PC-3 (cell line): Measurements from ENCODE around the gene ALDOC. TPM values are rescaled to one million over a fixed set of nuclear protein-coding genes. Genes with fewer than 3 reads are reported as not detected.

ENCODE experiments used
- ATAC-seq: fragments of 200-7000 bp; cut with Tn5 transposase; 2 replicates; pipeline ENCODE4 v1.9.1; 2020; ENCODE audit warnings: mild to moderate bottlenecking, moderate library complexity
- BruUV-seq: library from RNA; stranded (reverse); fragments of 400-500 nt; replicated peaks from 2 replicates; lab custom pipeline; 2021; lab: Mats Ljungman, UMichigan
- CTCF ChIA-PET: fragments of 300-600 bp; sonication (Branson Sonifier 250); formaldehyde crosslinking; loops from one replicate; lab custom pipeline; 2022; ENCODE audit warnings: antibody characterized with exemption; lab: Charles Lee
- POLR2A ChIA-PET: fragments of 300-600 bp; sonication (Branson Sonifier 250); formaldehyde crosslinking; loops from one replicate; lab custom pipeline; 2022; ENCODE audit warnings: antibody characterized with exemption; ENCODE audit not compliant: unreplicated experiment; lab: Charles Lee
- DNase-seq: peaks from one replicate; pipeline ENCODE4 v3.0.0-alpha.2; 2015
- H2AFZ ChIP-seq: fragments of 300-600 bp; sonication (generic); 2 replicates; pipeline ENCODE4 v1.6.0; 2016; ENCODE audit warnings: antibody characterized with exemption, low read length
- H3F3A ChIP-seq: fragments of 300-600 bp; sonication (generic); one replicate; pipeline ENCODE4 v1.6.0; 2017; ENCODE audit warnings: antibody characterized with exemption, low read length, control low read depth, mild to moderate bottlenecking; ENCODE audit not compliant: unreplicated experiment
- H3K27ac ChIP-seq: fragments of 300-600 bp; sonication (generic); 2 replicates; pipeline ENCODE4 v1.5.1; 2016; ENCODE audit warnings: mild to moderate bottlenecking, low read length
- H3K27me3 ChIP-seq: fragments of 300-600 bp; sonication (generic); 2 replicates; pipeline ENCODE4 v1.6.1; 2016; ENCODE audit warnings: low read length, mixed read lengths
- H3K36me3 ChIP-seq: fragments of 300-600 bp; sonication (generic); 2 replicates; pipeline ENCODE4 v1.6.1; 2016; ENCODE audit warnings: low read depth, mixed run types, low read length, mixed read lengths
- H3K4me1 ChIP-seq: fragments of 300-600 bp; sonication (generic); 2 replicates; pipeline ENCODE4 v1.5.1; 2016; ENCODE audit warnings: low read length; ENCODE audit not compliant: insufficient read depth
- H3K4me2 ChIP-seq: fragments of 300-600 bp; sonication (generic); 2 replicates; pipeline ENCODE4 v1.6.0; 2016; ENCODE audit warnings: low read length
- H3K4me3 ChIP-seq: fragments of 300-600 bp; sonication (generic); 2 replicates; pipeline ENCODE4 v1.5.1; 2016; ENCODE audit warnings: mild to moderate bottlenecking, low read length, mixed read lengths
- H3K79me2 ChIP-seq: fragments of 300-600 bp; sonication (generic); 2 replicates; pipeline ENCODE4 v1.6.1; 2017; ENCODE audit warnings: low read length, mixed read lengths
- H3K9ac ChIP-seq: fragments of 300-600 bp; sonication (generic); 2 replicates; pipeline ENCODE4 v1.6.0; 2016; ENCODE audit warnings: mild to moderate bottlenecking, low read length
- H3K9me2 ChIP-seq: fragments of 300-600 bp; sonication (generic); replicated peaks from 2 replicates; pipeline ENCODE4 v1.6.1; 2016; ENCODE audit warnings: mixed run types, low read length, mixed read lengths
- H3K9me3 ChIP-seq: fragments of 300-600 bp; sonication (generic); 2 replicates; pipeline ENCODE4 v1.6.1; 2016; ENCODE audit warnings: low read length, mixed read lengths
- H4K20me1 ChIP-seq: fragments of 300-600 bp; sonication (generic); 2 replicates; pipeline ENCODE4 v1.6.1; 2016; ENCODE audit warnings: low read length, mixed read lengths
- EZH2 ChIP-seq: fragments of 300-600 bp; sonication (generic); IDR thresholded peaks from one replicate; pipeline ENCODE4 v1.6.1; 2017; ENCODE audit warnings: antibody characterized with exemption, mild to moderate bottlenecking, low read length; ENCODE audit not compliant: unreplicated experiment
- EZH2phosphoT487 ChIP-seq: fragments of 300-600 bp; sonication (generic); IDR thresholded peaks from 2 replicates; pipeline ENCODE4 v1.6.1; 2018; ENCODE audit warnings: mild to moderate bottlenecking, antibody characterized with exemption, low read length, borderline replicate concordance
- intact Hi-C: fragments of 100-400 bp; cut with micrococcal nuclease; formaldehyde crosslinking; loops from 2 replicates; pipeline ENCODE4 v1.9.0; 2023
- total RNA-seq: library from RNA; depleted of rRNA; stranded (reverse); fragments of >200 nt; gene quantifications from 2 replicates; pipeline ENCODE4 v1.2.3, GENCODE V29; 2014
- TF ChIP-seq, protein P1 (sequence below): fragments of 300-600 bp; sonication (generic); conservative IDR thresholded peaks from 2 replicates; pipeline ENCODE4 v1.5.1; 2017; ENCODE audit warnings: antibody characterized with exemption, low read depth, mild to moderate bottlenecking, low read length

The ALDOC gene
- total RNA-seq, 1 experiment from 2014 or later = 42.6 TPM

DNA sequence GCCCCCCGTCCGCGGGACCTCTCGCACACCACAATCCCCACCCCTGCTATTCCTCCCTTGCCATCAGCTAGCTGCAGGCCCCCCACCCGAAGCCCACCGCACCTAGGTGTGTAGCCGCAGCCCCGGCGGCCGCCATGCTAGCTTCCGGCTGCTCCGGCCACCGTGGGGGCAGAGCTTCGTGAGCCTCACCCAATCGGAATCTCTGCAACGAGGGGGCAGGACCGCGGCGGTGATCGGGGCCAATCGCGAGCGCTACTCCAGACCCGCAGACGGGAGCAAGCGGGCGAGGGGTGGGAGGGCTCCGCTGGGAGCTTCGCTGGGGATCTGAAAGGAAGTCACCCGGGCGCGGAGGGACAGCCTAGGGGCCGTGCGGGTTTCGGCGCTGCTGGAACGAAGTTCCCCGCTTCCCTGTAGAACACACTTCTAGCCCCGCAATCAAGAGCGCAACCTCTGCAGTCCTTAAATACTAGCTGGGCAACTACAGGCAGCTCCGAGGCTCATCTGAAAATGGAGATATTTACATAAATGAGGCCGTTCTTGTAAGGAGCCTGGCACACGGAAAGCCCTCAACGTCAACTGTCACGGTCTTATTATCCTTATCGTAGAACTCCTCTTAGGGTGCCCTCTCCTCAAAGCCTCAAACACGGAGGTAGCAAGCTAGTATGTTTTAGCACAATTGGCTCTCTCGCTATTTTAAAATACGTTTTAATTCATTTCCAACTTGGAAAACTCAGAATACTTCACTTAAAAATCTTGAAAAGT lies 5.2 kb downstream of the ALDOC start, which contains the start of gene PIGS:
Gene PIGS, minus strand, starts transcription at position 164 of the 762 bp plus-strand sequence. Its CDS starts 28 bp downstream, at position 136.
- H3K27ac ChIP-seq = no peak within 1 kb of the TSS
- CTCF ChIA-PET = no interaction called here
- BruUV-seq = no TSS peak

DNA sequence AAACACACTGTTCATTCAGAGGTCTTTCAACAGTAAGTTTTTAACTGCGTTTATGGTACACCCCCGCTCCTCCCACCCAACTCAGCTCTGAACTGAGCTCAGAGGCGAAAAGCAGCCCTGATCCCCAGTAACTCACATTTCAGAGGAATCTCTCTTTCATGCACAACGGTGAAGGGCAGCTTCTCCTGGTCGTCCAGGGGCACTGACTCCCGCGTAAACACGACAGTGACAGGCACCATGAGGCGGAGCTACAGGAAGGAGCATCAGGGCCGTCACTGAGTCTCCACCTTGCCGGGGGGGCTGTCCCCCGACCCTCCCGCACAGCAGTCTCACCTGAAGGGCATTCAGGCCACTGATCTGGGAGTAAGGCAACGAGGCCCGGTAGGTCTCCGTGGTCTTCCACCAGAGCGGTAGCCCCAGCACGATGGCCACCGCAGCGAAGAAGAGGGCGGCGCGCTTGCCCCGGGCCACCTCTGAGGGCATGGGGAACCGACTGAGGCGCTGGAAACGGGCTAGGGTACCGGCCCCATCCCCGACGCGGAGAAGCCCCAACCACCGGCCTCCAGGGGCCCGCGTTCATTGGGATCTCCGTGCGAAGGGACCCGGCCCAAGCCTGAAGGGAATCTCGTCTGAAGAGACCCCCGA lies 5.9 kb downstream of the ALDOC start:
- POLR2A ChIA-PET = interaction anchor here (0.5 to 0.6 kb wide), 2 partner anchors 11 to 18 kb away, joined by 3 to 13 read pairs; no protein-coding TSS in a partner anchor
- H3K4me1 ChIP-seq = peaks cover 15% of the 10 kb centered on the region
- DNase-seq = peak; percentile 20
- H3K4me2 ChIP-seq = peak overlapping the region; percentile 91
- H3K36me3 ChIP-seq = no peaks in the 10 kb centered on the region; the same call in 1 of the 2 replicates
- CTCF ChIA-PET = no interaction called here
- BruUV-seq = no TSS peak
- H2AFZ ChIP-seq = peak overlapping the region; percentile 97
- ATAC-seq = peak; percentile 43
- H3K9me3 ChIP-seq = no peaks in the 10 kb centered on the region
- no peaks in the 10 kb centered on the region for H3K9me2 ChIP-seq
- peak overlapping the region; percentile 83 for H3K9ac ChIP-seq
- no peak overlapping the region for H3K27ac ChIP-seq
- intact Hi-C loops = no loop called here
- TF ChIP-seq EZH2 = no peak
- TF ChIP-seq, protein P1, sequence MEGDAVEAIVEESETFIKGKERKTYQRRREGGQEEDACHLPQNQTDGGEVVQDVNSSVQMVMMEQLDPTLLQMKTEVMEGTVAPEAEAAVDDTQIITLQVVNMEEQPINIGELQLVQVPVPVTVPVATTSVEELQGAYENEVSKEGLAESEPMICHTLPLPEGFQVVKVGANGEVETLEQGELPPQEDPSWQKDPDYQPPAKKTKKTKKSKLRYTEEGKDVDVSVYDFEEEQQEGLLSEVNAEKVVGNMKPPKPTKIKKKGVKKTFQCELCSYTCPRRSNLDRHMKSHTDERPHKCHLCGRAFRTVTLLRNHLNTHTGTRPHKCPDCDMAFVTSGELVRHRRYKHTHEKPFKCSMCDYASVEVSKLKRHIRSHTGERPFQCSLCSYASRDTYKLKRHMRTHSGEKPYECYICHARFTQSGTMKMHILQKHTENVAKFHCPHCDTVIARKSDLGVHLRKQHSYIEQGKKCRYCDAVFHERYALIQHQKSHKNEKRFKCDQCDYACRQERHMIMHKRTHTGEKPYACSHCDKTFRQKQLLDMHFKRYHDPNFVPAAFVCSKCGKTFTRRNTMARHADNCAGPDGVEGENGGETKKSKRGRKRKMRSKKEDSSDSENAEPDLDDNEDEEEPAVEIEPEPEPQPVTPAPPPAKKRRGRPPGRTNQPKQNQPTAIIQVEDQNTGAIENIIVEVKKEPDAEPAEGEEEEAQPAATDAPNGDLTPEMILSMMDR = no peak
- no peaks in the 10 kb centered on the region for H3F3A ChIP-seq
- peaks cover 23% of the 10 kb centered on the region for H3K79me2 ChIP-seq
- H4K20me1 ChIP-seq = no peaks in the 10 kb centered on the region
- H3K27me3 ChIP-seq = no peaks in the 10 kb centered on the region
- H3K4me3 ChIP-seq = peak overlapping the region; percentile 98

More for the DNA sequence above, 5.2 kb downstream of the ALDOC start, which contains the start of gene PIGS:
- intact Hi-C loops = no loop called here
- H3K4me3 ChIP-seq = peak within 1 kb of the TSS; percentile 98
- peak within 1 kb of the TSS; percentile 91 for H3K4me2 ChIP-seq
- H3K79me2 ChIP-seq = peaks cover 23% of the 10 kb centered on the region
- ATAC-seq (peak; percentile 96), DNase-seq (peak; percentile 88)
- H3K9me2 ChIP-seq = no peaks in the 10 kb centered on the region
- H3K9me3 ChIP-seq = no peaks in the 10 kb centered on the region
- H3K9ac ChIP-seq = peak within 1 kb of the TSS; percentile 83
- no peaks in the 10 kb centered on the region; the same call in 1 of the 2 replicates for H3K36me3 ChIP-seq
- no peaks in the 10 kb centered on the region for H3K27me3 ChIP-seq
- TF ChIP-seq, protein P1 = no peak
- no peak for TF ChIP-seq EZH2phosphoT487
- TF ChIP-seq EZH2 = no peak
- peaks cover 15% of the 10 kb centered on the region for H3K4me1 ChIP-seq
- POLR2A ChIA-PET = interaction anchor here (0.6 to 0.7 kb wide), 2 partner anchors 12 to 530 kb away, joined by 3 read pairs; no protein-coding TSS in a partner anchor
- H2AFZ ChIP-seq = peak within 1 kb of the TSS; percentile 97
- no peaks in the 10 kb centered on the region for H3F3A ChIP-seq
- no peaks in the 10 kb centered on the region for H4K20me1 ChIP-seq
